BE2C (cell line): ENCODE data around the gene GPC1.

ENCODE experiments used
- DNase-seq: peaks from one replicate; pipeline ENCODE4 v3.0.0-alpha.2; 2020
- H3K27me3 ChIP-seq: fragments of 250-450 bp; sonication (Bioruptor Pico); 2 replicates; pipeline ENCODE4 v1.5.1; 2020; ENCODE audit warnings: mild to moderate bottlenecking
- H3K36me3 ChIP-seq: fragments of 250-450 bp; sonication (Bioruptor Pico); 2 replicates; pipeline ENCODE4 v1.5.1; 2020; ENCODE audit warnings: mild to moderate bottlenecking
- H3K4me1 ChIP-seq: fragments of 250-450 bp; sonication (Bioruptor Pico); 2 replicates; pipeline ENCODE4 v1.5.1; 2020
- H3K4me3 ChIP-seq: 2 replicates; pipeline ENCODE4 v1.5.1; 2011; ENCODE audit warnings: low read depth, low read length
- H3K9me3 ChIP-seq: fragments of 250-450 bp; sonication (Bioruptor Pico); 2 replicates; pipeline ENCODE4 v1.5.1; 2020
- TF ChIP-seq, protein P1 (sequence below): IDR thresholded peaks from 2 replicates; pipeline ENCODE4 v1.5.1; 2012; ENCODE audit warnings: mild to moderate bottlenecking, low read depth, low read length

The GPC1 gene

GRCh38 chr2:240431661-240432424 is 3.6 kb upstream of the GPC1 start:
- no peak for DNase-seq
- H3K36me3 ChIP-seq = no peaks in the 10 kb centered on the region
- H3K9me3 ChIP-seq = peaks cover 5% of the 10 kb centered on the region; the same call in 1 of the 2 replicates
- H3K4me1 ChIP-seq = peaks cover 3% of the 10 kb centered on the region
- H3K4me3 ChIP-seq = no peak overlapping the region
- TF ChIP-seq, protein P1, sequence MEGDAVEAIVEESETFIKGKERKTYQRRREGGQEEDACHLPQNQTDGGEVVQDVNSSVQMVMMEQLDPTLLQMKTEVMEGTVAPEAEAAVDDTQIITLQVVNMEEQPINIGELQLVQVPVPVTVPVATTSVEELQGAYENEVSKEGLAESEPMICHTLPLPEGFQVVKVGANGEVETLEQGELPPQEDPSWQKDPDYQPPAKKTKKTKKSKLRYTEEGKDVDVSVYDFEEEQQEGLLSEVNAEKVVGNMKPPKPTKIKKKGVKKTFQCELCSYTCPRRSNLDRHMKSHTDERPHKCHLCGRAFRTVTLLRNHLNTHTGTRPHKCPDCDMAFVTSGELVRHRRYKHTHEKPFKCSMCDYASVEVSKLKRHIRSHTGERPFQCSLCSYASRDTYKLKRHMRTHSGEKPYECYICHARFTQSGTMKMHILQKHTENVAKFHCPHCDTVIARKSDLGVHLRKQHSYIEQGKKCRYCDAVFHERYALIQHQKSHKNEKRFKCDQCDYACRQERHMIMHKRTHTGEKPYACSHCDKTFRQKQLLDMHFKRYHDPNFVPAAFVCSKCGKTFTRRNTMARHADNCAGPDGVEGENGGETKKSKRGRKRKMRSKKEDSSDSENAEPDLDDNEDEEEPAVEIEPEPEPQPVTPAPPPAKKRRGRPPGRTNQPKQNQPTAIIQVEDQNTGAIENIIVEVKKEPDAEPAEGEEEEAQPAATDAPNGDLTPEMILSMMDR = no peak
- peaks cover 7% of the 10 kb centered on the region for H3K27me3 ChIP-seq

- peaks cover 7% of the 10 kb centered on the region; the same call in 1 of the 2 replicates for H3K9me3 ChIP-seq
- peaks cover 3% of the 10 kb centered on the region for H3K4me1 ChIP-seq
- TF ChIP-seq, protein P1 = no peak
- H3K4me3 ChIP-seq = no peak overlapping the region
- DNase-seq = no peak
- H3K36me3 ChIP-seq = no peaks in the 10 kb centered on the region
- peaks cover 13% of the 10 kb centered on the region for H3K27me3 ChIP-seq
Measured at GRCh38 chr2:240432430-240432819, 3.0 kb upstream of the GPC1 start.

- Histone ChIP-seq H3K4me3 (no peak overlapping the region), H3K4me1 (peaks cover 3% of the 10 kb centered on the region), H3K27me3 (peaks cover 13% of the 10 kb centered on the region), H3K9me3 (peaks cover 7% of the 10 kb centered on the region; the same call in 1 of the 2 replicates), H3K36me3 (no peaks in the 10 kb centered on the region)
- TF ChIP-seq, protein P1 = no peak
- no peak for DNase-seq
Measured at GRCh38 chr2:240432820-240433801, 2.4 kb upstream of the GPC1 start.

GRCh38 chr2:240433973-240434727 is 1.3 kb upstream of the GPC1 start:
- Histone ChIP-seq H3K9me3 (peaks cover 7% of the 10 kb centered on the region; the same call in 1 of the 2 replicates), H3K4me3 (peak overlapping the region; percentile 33), H3K4me1 (peaks cover 3% of the 10 kb centered on the region), H3K27me3 (peaks cover 13% of the 10 kb centered on the region), H3K36me3 (no peaks in the 10 kb centered on the region)
- TF ChIP-seq, protein P1 = no peak
- DNase-seq = peak; percentile 24

DNA sequence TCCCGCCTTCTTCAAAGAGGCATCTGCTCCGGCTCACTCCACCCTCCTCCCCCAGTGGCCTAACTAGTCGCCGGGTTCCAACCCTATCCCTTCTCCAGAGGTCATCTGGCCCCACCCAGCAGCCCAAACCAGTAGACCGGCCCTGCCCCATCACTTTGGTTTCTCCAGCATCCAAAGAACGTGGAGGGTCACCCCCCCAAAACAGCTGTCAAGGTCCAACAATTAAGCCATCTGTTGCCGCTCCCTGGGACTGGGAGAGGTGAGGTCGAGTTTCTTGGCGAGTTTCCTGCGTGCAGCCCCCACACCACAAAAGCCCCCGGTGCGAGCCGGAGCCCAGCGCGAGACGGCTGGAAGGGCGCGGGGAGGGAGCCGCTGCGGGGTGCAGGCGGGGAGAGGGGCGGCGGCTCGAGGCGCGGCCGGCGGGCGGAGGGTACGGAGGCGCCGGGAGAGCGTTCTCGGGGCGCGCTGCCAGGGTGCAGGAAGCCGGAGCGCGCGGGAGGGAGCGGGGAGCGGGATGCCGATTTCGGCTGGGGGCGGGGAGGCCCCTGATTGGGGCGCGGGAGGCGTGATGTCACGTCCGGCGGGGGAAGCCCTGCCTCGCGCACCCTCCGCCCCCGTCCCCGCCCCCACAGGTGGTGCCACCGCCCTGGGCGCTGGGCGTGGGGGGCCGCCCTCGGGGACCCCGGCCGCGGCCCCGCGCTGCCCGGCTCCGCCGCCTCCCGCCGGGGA is 571 bp upstream of the GPC1 start:
- peaks cover 7% of the 10 kb centered on the region; the same call in 1 of the 2 replicates for H3K9me3 ChIP-seq
- TF ChIP-seq, protein P1 = no peak
- no peaks in the 10 kb centered on the region for H3K36me3 ChIP-seq
- peak; percentile 95 for DNase-seq
- H3K4me3 ChIP-seq = peak overlapping the region; percentile 33
- H3K27me3 ChIP-seq = peaks cover 13% of the 10 kb centered on the region
- peaks cover 3% of the 10 kb centered on the region for H3K4me1 ChIP-seq
